ENCODE measurements around the gene PHYHD1. TPM values are rescaled to one million over a fixed set of nuclear protein-coding genes. Genes with fewer than 3 reads are reported as not detected.

Gene PHYHD1
- total RNA-seq, 1 experiment from 2014 or later, result 0.32 TPM

- TF ChIP-seq ZFX (IDR thresholded peaks at IDR 0.05) (no peak), CEBPB (IDR thresholded peaks at IDR 0.05; ENCODE audit: low read depth) (no peak), POLR2A (IDR thresholded peaks at IDR 0.05; ENCODE audit: borderline replicate concordance, extremely low read depth, insufficient read depth, insufficient read length) (no peak), SP1 (IDR thresholded peaks at IDR 0.05; ENCODE audit: low read depth) (no peak), SRF (IDR thresholded peaks at IDR 0.05; ENCODE audit: low read depth) (no peak), ELF1 (IDR thresholded peaks at IDR 0.05; ENCODE audit: borderline replicate concordance, low read depth) (no peak), ATF3 (IDR thresholded peaks at IDR 0.05) (no peak), CTCF (IDR thresholded peaks at IDR 0.05 in 2 of 3, conservative IDR thresholded peaks at IDR 0.05 in 1 of 3; ENCODE audit: borderline replicate concordance in 1 of 3, insufficient read depth in 1 of 3, low read depth in 2 of 3, low read length in 2 of 3) (no peak), YY1 (IDR thresholded peaks at IDR 0.05; ENCODE audit: extremely low read depth, insufficient replicate concordance, low read depth, low read length) (no peak), MAX (IDR thresholded peaks at IDR 0.05) (no peak), SIN3A (IDR thresholded peaks at IDR 0.05; ENCODE audit: low read depth) (no peak), ZBTB33 (IDR thresholded peaks at IDR 0.05; ENCODE audit: extremely low read depth, insufficient replicate concordance, low read length) (no peak), RAD21 (IDR thresholded peaks at IDR 0.05; ENCODE audit: low read depth) (no peak)
- DNase-seq (ENCODE audit: low read depth, low spot score) (no peak), ATAC-seq (no peak)
- Histone ChIP-seq H3K27me3 (ENCODE audit: insufficient read depth, low read length) (no peaks in the 10 kb centered on the region), H4K20me1 (ENCODE audit: insufficient read depth) (no peaks in the 10 kb centered on the region), H3K79me2 (ENCODE audit: insufficient read depth, low read length) (peaks cover 15% of the 10 kb centered on the region; the same call in 1 of the 2 replicates), H3K9me3 (ENCODE audit: control insufficient read depth in 1 of 2, insufficient read depth in 1 of 2, low read depth in 1 of 2, low read length in 2 of 2) (no peaks in the 10 kb centered on the region), H3K27ac (ENCODE audit: low read depth, low read length) (no peak overlapping the region), H3K4me1 (ENCODE audit: control insufficient read depth in 1 of 2, insufficient read depth in 2 of 2, low read length in 2 of 2) (peaks cover 14 to 32% of the 10 kb centered on the region in 2 experiments), H3K9ac (ENCODE audit: low read length) (no peak overlapping the region), H3K9me2 (ENCODE audit: insufficient read depth) (no peaks in the 10 kb centered on the region), H2AFZ (ENCODE audit: low read depth, low read length, poor library complexity, severe bottlenecking) (no peak overlapping the region), H3K36me3 (ENCODE audit: control insufficient read depth in 1 of 2, insufficient read depth in 2 of 2, low read length in 2 of 2) (peaks cover 6 to 14% of the 10 kb centered on the region in 2 experiments; a peak in 3 of 4 replicates), H3K4me3 (replicated peaks in 1 of 2; ENCODE audit: low read depth in 1 of 2, low read length in 2 of 2) (no peak overlapping the region), H3K4me2 (ENCODE audit: low read length) (no peak overlapping the region)
- BruUV-seq (replicated peaks), result no TSS peak
- intact Hi-C loops (cut with micrococcal nuclease), result no loop called here
- RAD21 ChIA-PET (ENCODE audit: low non-redundant PET in 1 of 2, low total read pairs in 2 of 2, uncharacterized antibody in 2 of 2, unreplicated experiment in 2 of 2), result no interaction called here
- CTCF ChIA-PET, result no interaction called here
- POLR2A ChIA-PET, result no interaction called here
Observed at GRCh38 chr9:128909859-128910258, 10.9 kb upstream of the PHYHD1 start.

Data from HCT116 (cell line).